SK-N-SH (cell line): Measurements from ENCODE around the gene FRS3. TPM values are rescaled to one million over a fixed set of nuclear protein-coding genes. Genes with fewer than 3 reads are reported as not detected.
A peak's percentile ranks its signal among the peaks of the same experiment; 100 is the strongest.

ENCODE experiments used
- CTCF ChIA-PET: fragments of 300-600, 350-600 bp; formaldehyde crosslinking; extraction: SDS; loops from one replicate; lab custom pipeline; 2021; lab: Yijun Ruan, JAX
- POLR2A ChIA-PET: fragments of 350-600 bp; sonication (Branson Sonifier 250); formaldehyde crosslinking; extraction: SDS; loops from one replicate; lab custom pipeline; 2020; ENCODE audit warnings: antibody characterized with exemption, inconsistent platforms; lab: Yijun Ruan, JAX
- DNase-seq: peaks from one replicate; pipeline ENCODE4 v3.0.0; 2012
- H2AFZ ChIP-seq: fragments of 200-600 bp; sonication (generic); 2 replicates; pipeline ENCODE4 v1.8.1; 2016; ENCODE audit warnings: antibody characterized with exemption, mild to moderate bottlenecking, low read depth
- H3F3A ChIP-seq: fragments of 200-600 bp; sonication (generic); replicated peaks from 2 replicates; pipeline ENCODE3; 2016; ENCODE audit warnings: antibody characterized with exemption, mild to moderate bottlenecking; ENCODE audit not compliant: insufficient read depth
- H3K27ac ChIP-seq, 2 experiments: fragments of 200-500 bp in 1 of 2; fragments of 200-600 bp in 1 of 2; sonication (Bioruptor generic) in 1 of 2; sonication (generic), shearing (Covaris generic) in 1 of 2; 2 replicates each; pipeline versions ENCODE4 v1.5.1 to v1.6.1; 2014 to 2016; ENCODE audit warnings: low read depth in 2 of 2, inconsistent platforms in 1 of 2, low read length in 1 of 2, mild to moderate bottlenecking in 1 of 2, mixed read lengths in 1 of 2
- H3K27me3 ChIP-seq: fragments of 200-600 bp; sonication (generic), shearing (Covaris generic); 2 replicates; pipeline ENCODE4 v1.6.1; 2016; ENCODE audit warnings: mixed run types; ENCODE audit not compliant: insufficient read depth
- H3K36me3 ChIP-seq, 2 experiments: fragments of 200-500 bp in 1 of 2; fragments of 200-600 bp in 1 of 2; sonication (Bioruptor generic) in 1 of 2; sonication (generic) in 1 of 2; replicated peaks in 1 of 2; 2 replicates each; pipeline versions ENCODE3 to v1.5.1; 2014 to 2016; ENCODE audit warnings: low read length in 1 of 2, mild to moderate bottlenecking in 1 of 2; ENCODE audit not compliant: insufficient read depth in 2 of 2, control insufficient read depth in 1 of 2
- H3K4me1 ChIP-seq, 2 experiments: fragments of 200-500 bp in 1 of 2; fragments of 200-600 bp in 1 of 2; sonication (Bioruptor generic) in 1 of 2; sonication (generic), shearing (Covaris generic) in 1 of 2; 2 replicates each; pipeline versions ENCODE4 v1.5.1 to v1.6.1; 2014 to 2016; ENCODE audit warnings: low read depth in 1 of 2, low read length in 1 of 2, mixed run types in 1 of 2; ENCODE audit not compliant: insufficient read depth in 2 of 2, control insufficient read depth in 1 of 2
- H3K4me2 ChIP-seq: fragments of 200-600 bp; sonication (generic), shearing (Covaris generic); 2 replicates; pipeline ENCODE4 v1.6.1; 2017; ENCODE audit warnings: mixed run types
- H3K4me3 ChIP-seq, 2 experiments: fragments of 200-500 bp in 1 of 2; fragments of 200-600 bp in 1 of 2; sonication (Bioruptor generic) in 1 of 2; sonication (generic), shearing (Covaris generic) in 1 of 2; 2 replicates each; pipeline versions ENCODE4 v1.5.1 to v1.8.1; 2014 to 2016; ENCODE audit warnings: low read depth in 2 of 2, inconsistent platforms in 1 of 2, low read length in 1 of 2, mild to moderate bottlenecking in 1 of 2, mixed read lengths in 1 of 2, moderate library complexity in 1 of 2
- H3K79me2 ChIP-seq: fragments of 200-600 bp; sonication (generic); 2 replicates; pipeline ENCODE4 v1.8.1; 2017; ENCODE audit warnings: mild to moderate bottlenecking; ENCODE audit not compliant: insufficient read depth
- H3K9ac ChIP-seq: fragments of 200-600 bp; sonication (generic); 2 replicates; pipeline ENCODE4 v1.6.1; 2017; ENCODE audit warnings: mixed run types
- H3K9me2 ChIP-seq: fragments of 200-600 bp; sonication (generic); 2 replicates; pipeline ENCODE4 v1.6.1; 2017; ENCODE audit warnings: mixed run types
- H3K9me3 ChIP-seq: fragments of 200-600 bp; sonication (generic); 2 replicates; pipeline ENCODE4 v1.6.1; 2017; ENCODE audit warnings: mixed run types, mild to moderate bottlenecking, moderate library complexity
- H4K20me1 ChIP-seq: fragments of 200-600 bp; sonication (generic); 2 replicates; pipeline ENCODE4 v1.6.1; 2017; ENCODE audit warnings: mild to moderate bottlenecking, mixed run types; ENCODE audit not compliant: insufficient read depth
- CHD2 ChIP-seq: fragments of 150-350 bp; IDR thresholded peaks from 2 replicates; pipeline ENCODE4 v1.6.1; 2018; ENCODE audit warnings: low read length; ENCODE audit not compliant: partially characterized antibody
- CTCF ChIP-seq: fragments of 200-600 bp; sonication (generic); IDR thresholded peaks from 2 replicates; pipeline ENCODE4 v1.6.1; 2017; ENCODE audit warnings: antibody characterized with exemption, mild to moderate bottlenecking, moderate library complexity
- ELF1 ChIP-seq: IDR thresholded peaks from 2 replicates; pipeline ENCODE4 v1.4.0; 2012
- EP300 ChIP-seq, 2 experiments: IDR thresholded peaks; 2 replicates each; pipeline versions ENCODE4 v1.4.0 to v1.6.1; 2012; ENCODE audit warnings: borderline replicate concordance in 1 of 2, low read depth in 1 of 2, low read length in 1 of 2
- FOXJ3 ChIP-seq: sonication (generic); formaldehyde crosslinking; IDR thresholded peaks from 2 replicates; pipeline ENCODE4 v1.5.1; 2020; ENCODE audit warnings: mild to moderate bottlenecking, missing genetic modification reagents
- FOXM1 ChIP-seq: IDR thresholded peaks from 2 replicates; pipeline ENCODE4 v1.4.0; 2012; ENCODE audit warnings: low read depth, mild to moderate bottlenecking
- GATA2 ChIP-seq: sonication (generic); formaldehyde crosslinking; IDR thresholded peaks from 2 replicates; pipeline ENCODE4 v1.5.0; 2020; ENCODE audit warnings: mild to moderate bottlenecking, missing genetic modification reagents
- IRF3 ChIP-seq: fragments of 150-350 bp; IDR thresholded peaks from 2 replicates; pipeline ENCODE4 v1.6.1; 2016; ENCODE audit warnings: mild to moderate bottlenecking, low read depth, low read length
- JUND ChIP-seq: IDR thresholded peaks from 2 replicates; pipeline ENCODE4 v1.4.0; 2012
- MAX ChIP-seq: IDR thresholded peaks from 2 replicates; pipeline ENCODE4 v1.4.0; 2012; ENCODE audit warnings: low read depth
- NFIC ChIP-seq: IDR thresholded peaks from 2 replicates; pipeline ENCODE4 v1.4.0; 2012; ENCODE audit warnings: borderline replicate concordance
- PBX3 ChIP-seq: IDR thresholded peaks from 2 replicates; pipeline ENCODE4; 2012
- POLR2AphosphoS5 ChIP-seq: IDR thresholded peaks from 2 replicates; pipeline ENCODE4 v1.6.1; 2012; ENCODE audit warnings: low read depth, low read length
- RAD21 ChIP-seq: IDR thresholded peaks from 2 replicates; pipeline ENCODE4 v1.6.1; 2012; ENCODE audit warnings: mild to moderate bottlenecking, low read length
- RCOR1 ChIP-seq: fragments of 150-350 bp; IDR thresholded peaks from 2 replicates; pipeline ENCODE4 v1.6.1; 2017; ENCODE audit warnings: antibody characterized with exemption, low read length
- REST ChIP-seq: IDR thresholded peaks from 2 replicates; pipeline ENCODE4 v1.6.1; 2012; ENCODE audit warnings: mild to moderate bottlenecking, low read depth, low read length, moderate library complexity
- SIN3A ChIP-seq: IDR thresholded peaks from 2 replicates; pipeline ENCODE4 v1.6.1; 2012; ENCODE audit warnings: low read depth, mild to moderate bottlenecking, low read length, moderate library complexity, borderline replicate concordance
- SMC3 ChIP-seq: IDR thresholded peaks from 2 replicates; pipeline ENCODE4 v1.6.1; 2012; ENCODE audit warnings: low read depth, low read length, improper control_type of control experiment
- TCF12 ChIP-seq: IDR thresholded peaks from 2 replicates; pipeline ENCODE4 v1.4.0; 2012
- YY1 ChIP-seq: IDR thresholded peaks from 2 replicates; pipeline ENCODE4 v1.4.0; 2012; ENCODE audit warnings: low read depth, mild to moderate bottlenecking
- WGBS: methylation state at CpG from one replicate; pipeline ENCODE4 v1.1.6; 2017; ENCODE audit warnings: low lambda C conversion rate; 5-methylcytosine and 5-hydroxymethylcytosine counted together
- polyA plus RNA-seq, 3 experiments: library from polyadenylated mRNA; depleted of rRNA; stranded (reverse); fragments of >200 nt; gene quantifications; 2 replicates each; pipeline ENCODE4 v1.2.3, GENCODE V29; 2012

Gene FRS3
- polyA plus RNA-seq, 1 of the 3 experiments (the other 2 are of a cell fraction), result 8.6 TPM

GRCh38 chr6:41787219-41787917, 7.7 kb upstream of the FRS3 start, which contains the start of gene TOMM6 (continued):
- TF ChIP-seq RAD21, result peak; percentile 13; the same call in 1 of the 2 replicates
- TF ChIP-seq ELF1, result peak; percentile 93
- no peak for TF ChIP-seq FOXM1
- no peak for TF ChIP-seq TCF12
- peak; percentile 89; the same call in 1 of the 2 replicates for TF ChIP-seq MAX
- no peak for TF ChIP-seq JUND
- peak; percentile 62; the same call in 1 of the 2 replicates for TF ChIP-seq REST
- TF ChIP-seq RCOR1, result no peak
- peak; percentile 96 for TF ChIP-seq POLR2AphosphoS5

GRCh38 chr6:41786451-41787218, 6.9 kb upstream of the FRS3 start:
- Histone ChIP-seq H3F3A (peaks cover 28% of the 10 kb centered on the region), H2AFZ (peak overlapping the region; percentile 65; the same call in 1 of the 2 replicates), H3K27me3 (no peaks in the 10 kb centered on the region), H3K36me3 (peaks cover 31 to 36% of the 10 kb centered on the region in 2 experiments), H3K9ac (peak overlapping the region; percentile 100), H3K27ac (peak overlapping the region; percentile 90 to 93), H3K4me2 (peak overlapping the region; percentile 92), H3K4me1 (peaks cover 10 to 17% of the 10 kb centered on the region in 2 experiments; a peak in 2 of 4 replicates), H3K9me3 (no peaks in the 10 kb centered on the region), H3K4me3 (peak overlapping the region; percentile 66 to 100), H3K9me2 (no peaks in the 10 kb centered on the region), H4K20me1 (no peaks in the 10 kb centered on the region), H3K79me2 (peaks cover 26% of the 10 kb centered on the region)
- ChIA-PET POLR2A (interaction anchor here (0.7 to 3.5 kb wide), 4 partner anchors 15 to 134 kb away, joined by 3 to 23 read pairs (median 8); partner anchors contain the start of genes BYSL, MED20 and TFEB), CTCF (interaction anchor here (0.7 to 8.9 kb wide), 75 partner anchors 8 to 667 kb away, joined by 3 to 118 read pairs (median 5); partner anchors contain the start of genes BYSL, CCND3, MED20 and PGC)
- DNase-seq, result peak; percentile 95
- WGBS, result 0% methylated on average over 9 of the region's 58 CpGs
- TF ChIP-seq CTCF (peak; percentile 63), SMC3 (peak; percentile 58), FOXJ3 (CRISPR knock-in tag) (no peak), RAD21 (peak; percentile 71), SIN3A (0 out of 2 replicates have a peak, but pooled peaks have one; percentile 14), JUND (no peak), MAX (peak; percentile 11; the same call in 1 of the 2 replicates), EP300 (IDR thresholded peaks at IDR 0.05; ENCODE audit: borderline replicate concordance in 1 of 2, low read depth in 1 of 2, low read length in 1 of 2) (peak; percentile 5 to 67; a peak in 1 of 4 replicates), TCF12 (no peak), YY1 (no peak), PBX3 (no peak), ELF1 (no peak), CHD2 (peak; percentile 27), POLR2AphosphoS5 (peak; percentile 56; the same call in 1 of the 2 replicates), GATA2 (no peak), IRF3 (no peak), NFIC (no peak)
